Breast epithelium (tissue), 4 donors: ENCODE data around the gene SORL1. TPM values are rescaled to one million over a fixed set of nuclear protein-coding genes. Genes with fewer than 3 reads are reported as not detected.
A peak's percentile ranks its signal among the peaks of the same experiment; 100 is the strongest.

ENCODE experiments used
- DNase-seq, 2 donors: peaks; one replicate each; pipeline ENCODE4 v3.0.0-alpha.2; 2019; ENCODE audit warnings: low spot score in 2 of 2
- H3K27ac ChIP-seq, 2 donors: fragments of 200-600 bp; sonication (generic) in 1 of 2; one replicate each; pipeline ENCODE4 v1.5.1; 2016 to 2019; ENCODE audit warnings: mild to moderate bottlenecking in 1 of 2
- H3K27me3 ChIP-seq, 2 donors: fragments of 200-600 bp; sonication (generic) in 1 of 2; one replicate each; pipeline versions ENCODE4 v1.5.1 to v1.6.0; 2017 to 2019; ENCODE audit warnings: control low read depth in 1 of 2, mild to moderate bottlenecking in 1 of 2
- H3K36me3 ChIP-seq: fragments of 200-600 bp; one replicate; pipeline ENCODE4 v1.5.1; 2019
- H3K4me1 ChIP-seq, 2 donors: fragments of 200-600 bp; sonication (generic); one replicate each; pipeline ENCODE4 v1.5.1; 2016 to 2019; ENCODE audit warnings: control low read depth in 1 of 2
- H3K4me3 ChIP-seq, 3 donors: fragments of 200-600 bp; sonication (generic); 1 replicate in 2 of 3; 2 replicates in 1 of 3; pipeline ENCODE4 v1.5.1; 2016 to 2019; ENCODE audit warnings: mild to moderate bottlenecking in 3 of 3, moderate library complexity in 2 of 3
- H3K9me3 ChIP-seq, 2 donors: fragments of 200-600 bp; sonication (generic) in 1 of 2; one replicate each; pipeline ENCODE4 v1.5.1; 2016 to 2019; ENCODE audit warnings: control low read depth in 1 of 2
- POLR2A ChIP-seq: fragments of 450-650 bp; IDR thresholded peaks from one replicate; pipeline ENCODE4 v1.6.1; 2016; ENCODE audit warnings: antibody characterized with exemption, mild to moderate bottlenecking, moderate library complexity
- POLR2AphosphoS5 ChIP-seq, 3 donors: sonication (generic); formaldehyde crosslinking; IDR thresholded peaks; one replicate each; pipeline ENCODE4 v1.6.1; 2017; ENCODE audit warnings: antibody characterized with exemption in 3 of 3
- intact Hi-C: fragments of 100-400 bp; cut with DNase I; formaldehyde crosslinking; loops from one replicate; pipeline ENCODE4 v1.15.1; 2023; ENCODE audit warnings: low total_unique reads
- total RNA-seq, 3 donors: library from RNA; depleted of rRNA; stranded (reverse); fragments of >200 nt; gene quantifications; one replicate each; pipeline ENCODE4 v1.1.0, GENCODE V29; 2016
- TF ChIP-seq, protein P1 (sequence below), 3 donors: fragments of 450-650 bp; IDR thresholded peaks; one replicate each; pipeline ENCODE4 v1.5.1; 2016 to 2017; ENCODE audit warnings: antibody characterized with exemption in 3 of 3, mild to moderate bottlenecking in 3 of 3, moderate library complexity in 3 of 3

Gene SORL1
- total RNA-seq, 3 donors from 2014 or later = 3.5 to 64.0 (median 50.8) TPM

DNA sequence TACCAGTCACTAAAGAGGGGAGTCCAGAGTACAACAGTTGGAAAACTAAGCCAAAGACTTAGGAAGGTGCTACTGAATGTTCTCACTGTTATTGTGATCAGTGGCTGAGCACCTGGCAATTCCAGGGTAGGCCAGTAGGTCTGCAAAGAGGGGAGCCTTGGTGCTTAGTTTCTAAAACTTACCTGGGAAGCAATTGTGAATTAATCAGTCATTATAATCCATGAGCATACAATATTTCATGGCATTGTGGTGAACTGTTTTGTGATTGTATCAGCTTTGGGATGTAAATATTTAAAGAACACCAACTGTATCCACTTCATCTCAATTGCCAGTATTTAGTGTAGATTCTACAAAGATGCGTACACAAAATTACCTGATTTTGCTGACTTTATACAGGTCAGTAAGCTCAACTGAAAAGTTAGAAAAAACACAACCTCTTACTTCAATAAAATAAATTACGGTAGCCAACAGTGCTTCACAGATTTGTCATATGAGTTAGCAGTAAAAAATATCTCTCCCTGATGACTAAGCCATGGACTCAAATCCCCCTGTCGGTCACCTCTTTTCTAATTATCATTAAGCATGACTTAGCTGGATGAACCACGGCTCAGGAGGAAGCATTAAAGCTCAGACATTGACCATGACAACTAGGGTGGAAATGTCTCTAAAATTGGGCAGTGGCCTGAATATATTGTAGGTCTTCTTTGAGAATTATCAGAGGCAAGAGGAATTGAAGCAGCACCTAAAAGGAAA lies 30.8 kb upstream of the SORL1 start:
- DNase-seq = no peak
- Histone ChIP-seq H3K36me3 (no peaks in the 10 kb centered on the region), H3K9me3 (no peaks in the 10 kb centered on the region), H3K27me3 (no peaks in the 10 kb centered on the region), H3K4me1 (no peaks in the 10 kb centered on the region), H3K4me3 (no peak overlapping the region), H3K27ac (no peak overlapping the region)
- TF ChIP-seq, protein P1, sequence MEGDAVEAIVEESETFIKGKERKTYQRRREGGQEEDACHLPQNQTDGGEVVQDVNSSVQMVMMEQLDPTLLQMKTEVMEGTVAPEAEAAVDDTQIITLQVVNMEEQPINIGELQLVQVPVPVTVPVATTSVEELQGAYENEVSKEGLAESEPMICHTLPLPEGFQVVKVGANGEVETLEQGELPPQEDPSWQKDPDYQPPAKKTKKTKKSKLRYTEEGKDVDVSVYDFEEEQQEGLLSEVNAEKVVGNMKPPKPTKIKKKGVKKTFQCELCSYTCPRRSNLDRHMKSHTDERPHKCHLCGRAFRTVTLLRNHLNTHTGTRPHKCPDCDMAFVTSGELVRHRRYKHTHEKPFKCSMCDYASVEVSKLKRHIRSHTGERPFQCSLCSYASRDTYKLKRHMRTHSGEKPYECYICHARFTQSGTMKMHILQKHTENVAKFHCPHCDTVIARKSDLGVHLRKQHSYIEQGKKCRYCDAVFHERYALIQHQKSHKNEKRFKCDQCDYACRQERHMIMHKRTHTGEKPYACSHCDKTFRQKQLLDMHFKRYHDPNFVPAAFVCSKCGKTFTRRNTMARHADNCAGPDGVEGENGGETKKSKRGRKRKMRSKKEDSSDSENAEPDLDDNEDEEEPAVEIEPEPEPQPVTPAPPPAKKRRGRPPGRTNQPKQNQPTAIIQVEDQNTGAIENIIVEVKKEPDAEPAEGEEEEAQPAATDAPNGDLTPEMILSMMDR (IDR thresholded peaks at IDR 0.05) = no peak
- TF ChIP-seq POLR2AphosphoS5 (IDR thresholded peaks at IDR 0.05) = no peak
- no peak for TF ChIP-seq POLR2A
- intact Hi-C loops = no loop called here

DNA sequence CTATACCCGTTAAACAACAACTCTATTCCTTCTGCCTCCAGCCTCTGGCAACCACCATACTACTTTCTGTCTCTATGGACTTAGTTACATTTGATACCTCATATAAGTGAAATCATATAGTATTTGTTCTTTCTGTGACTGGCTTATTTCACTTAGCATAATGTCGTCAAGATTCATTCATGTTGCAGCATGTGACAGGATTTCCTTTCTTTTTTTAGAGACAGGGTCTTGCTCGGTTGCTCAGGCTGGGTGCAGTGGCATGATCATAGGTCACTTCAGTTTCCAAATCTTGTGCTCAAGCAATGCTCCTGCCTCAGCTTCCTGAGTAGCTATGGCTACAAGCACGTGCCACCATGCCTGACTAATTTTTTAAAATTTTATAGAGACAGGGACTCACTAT lies 29.4 kb upstream of the SORL1 start:
- no peaks in the 10 kb centered on the region for H3K4me1 ChIP-seq
- H3K4me3 ChIP-seq = no peak overlapping the region
- TF ChIP-seq, protein P1 (IDR thresholded peaks at IDR 0.05) = no peak
- no peak for TF ChIP-seq POLR2A
- no peak for TF ChIP-seq POLR2AphosphoS5 (IDR thresholded peaks at IDR 0.05)
- H3K9me3 ChIP-seq = no peaks in the 10 kb centered on the region
- no peaks in the 10 kb centered on the region for H3K36me3 ChIP-seq
- no peak overlapping the region for H3K27ac ChIP-seq
- H3K27me3 ChIP-seq = no peaks in the 10 kb centered on the region
- intact Hi-C loops = no loop called here
- DNase-seq = no peak

DNA sequence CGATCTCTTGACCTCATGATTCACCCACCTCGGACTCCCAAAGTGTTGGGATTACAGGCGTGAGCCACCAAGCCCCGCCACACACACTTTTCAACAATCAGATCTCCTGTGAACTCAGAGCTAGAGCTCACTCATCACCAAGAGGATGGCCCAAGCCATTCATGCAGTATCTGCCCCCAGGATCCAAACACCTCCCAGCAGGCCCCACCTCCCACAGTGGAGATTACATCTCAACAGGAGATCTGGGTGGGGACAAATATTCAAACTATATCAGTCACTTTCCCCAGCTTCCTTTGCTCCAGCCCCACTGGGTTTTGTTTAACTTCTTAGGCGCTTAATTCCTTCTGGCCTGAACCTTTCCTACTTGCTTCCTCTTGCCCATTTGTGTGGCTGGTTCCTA lies 26.3 kb upstream of the SORL1 start:
- Histone ChIP-seq H3K4me1 (no peaks in the 10 kb centered on the region), H3K4me3 (no peak overlapping the region), H3K36me3 (no peaks in the 10 kb centered on the region), H3K27me3 (no peaks in the 10 kb centered on the region), H3K9me3 (no peaks in the 10 kb centered on the region), H3K27ac (no peak overlapping the region)
- DNase-seq = no peak
- intact Hi-C loops = no loop called here
- TF ChIP-seq, protein P1 (IDR thresholded peaks at IDR 0.05) = no peak
- no peak for TF ChIP-seq POLR2AphosphoS5 (IDR thresholded peaks at IDR 0.05)
- TF ChIP-seq POLR2A = no peak

DNA sequence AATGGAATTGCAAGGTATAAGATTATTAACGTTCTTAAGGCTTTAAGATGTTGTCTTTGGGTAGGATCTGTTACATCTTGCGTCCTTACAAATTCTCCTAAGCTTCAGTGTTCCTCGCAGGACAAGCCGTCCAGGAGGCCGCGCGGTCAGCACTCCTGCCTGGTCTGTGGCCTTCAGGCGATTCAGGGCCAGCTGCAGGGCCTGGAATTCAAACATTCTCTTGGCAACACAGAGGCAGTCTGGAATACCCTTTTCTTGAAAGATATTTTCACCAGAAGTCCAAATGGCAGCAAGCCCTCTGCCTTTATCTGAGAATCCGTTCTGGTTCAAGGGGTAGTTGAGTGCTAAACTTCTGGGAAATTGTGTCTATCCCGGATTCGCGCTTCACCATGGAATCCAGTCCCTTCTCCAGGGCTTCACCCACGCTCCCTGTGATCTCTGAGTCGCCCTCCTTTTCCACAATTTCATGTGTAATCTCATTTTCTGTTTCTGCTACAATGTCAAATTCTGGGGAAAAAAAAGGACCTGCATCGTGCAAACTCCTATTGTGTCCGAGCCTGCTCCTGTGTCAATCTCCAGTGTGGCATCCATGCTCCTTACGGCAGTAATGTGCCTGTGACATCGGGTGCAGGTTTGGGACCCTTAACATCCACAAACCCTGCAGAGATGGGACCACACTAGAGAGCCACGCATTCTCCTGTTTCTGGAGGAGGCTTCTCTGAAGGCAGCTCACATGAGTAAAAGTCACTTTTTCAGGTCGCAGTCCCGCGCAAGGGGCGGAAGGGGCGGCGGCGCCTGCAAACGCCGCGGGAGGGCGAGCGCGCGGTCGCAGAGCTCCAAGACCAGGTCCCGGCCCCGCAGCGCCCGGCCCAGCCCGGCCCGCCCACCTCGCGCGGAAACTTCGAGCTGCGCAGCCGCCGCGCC lies 25.4 kb upstream of the SORL1 start:
- TF ChIP-seq POLR2A = no peak
- H3K27me3 ChIP-seq = no peaks in the 10 kb centered on the region
- H3K36me3 ChIP-seq = no peaks in the 10 kb centered on the region
- peak overlapping the region in 2 of 3 donors; percentile 42 to 59 for H3K4me3 ChIP-seq
- intact Hi-C loops = no loop called here
- no peak for DNase-seq
- H3K27ac ChIP-seq = no peak overlapping the region
- H3K4me1 ChIP-seq = no peaks in the 10 kb centered on the region
- no peaks in the 10 kb centered on the region for H3K9me3 ChIP-seq

DNA sequence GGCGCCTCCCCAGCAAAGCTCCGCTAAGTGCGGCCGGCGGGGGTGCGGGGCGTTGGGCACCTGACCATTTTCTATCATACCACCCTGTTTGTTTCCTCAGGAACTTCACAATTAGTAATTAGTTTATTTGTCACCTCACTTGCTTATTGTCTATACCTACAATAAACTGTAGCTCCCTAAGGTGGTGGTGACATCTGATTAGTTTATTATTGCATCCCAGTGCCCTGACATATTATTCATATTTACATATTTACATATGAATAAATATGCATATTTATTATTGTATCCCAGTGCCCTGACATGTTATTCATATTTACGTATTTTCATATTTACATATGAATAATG lies 24.7 kb upstream of the SORL1 start:
- no peak for DNase-seq
- peak overlapping the region in 2 of 3 donors; percentile 42 to 59 for H3K4me3 ChIP-seq
- no peaks in the 10 kb centered on the region for H3K4me1 ChIP-seq
- TF ChIP-seq, protein P1 (IDR thresholded peaks at IDR 0.05) = no peak
- TF ChIP-seq POLR2A (no peak), POLR2AphosphoS5 (IDR thresholded peaks at IDR 0.05) (no peak)
- no peaks in the 10 kb centered on the region for H3K9me3 ChIP-seq
- H3K27me3 ChIP-seq = no peaks in the 10 kb centered on the region
- no peaks in the 10 kb centered on the region for H3K36me3 ChIP-seq
- intact Hi-C loops = no loop called here
- no peak overlapping the region for H3K27ac ChIP-seq
